Suprapubic skin (tissue), 4 donors: Measurements from ENCODE around the gene NHLRC4.

Experiments used
- EP300 ChIP-seq: sonication (generic); formaldehyde crosslinking; IDR thresholded peaks from one replicate; pipeline ENCODE4 v1.6.1; 2017; ENCODE audit warnings: antibody characterized with exemption
- POLR2A ChIP-seq, 2 donors: fragments of 450-650 bp; IDR thresholded peaks; one replicate each; pipeline ENCODE4 v1.6.1; 2017; ENCODE audit warnings: antibody characterized with exemption in 2 of 2, mild to moderate bottlenecking in 2 of 2, moderate library complexity in 2 of 2
- POLR2AphosphoS5 ChIP-seq, 3 donors: sonication (generic); formaldehyde crosslinking; IDR thresholded peaks; one replicate each; pipeline ENCODE4 v1.6.1; 2017; ENCODE audit warnings: antibody characterized with exemption in 3 of 3
- TF ChIP-seq, protein P1 (sequence below), 2 donors: fragments of 200-600 bp in 1 of 2; fragments of 450-650 bp in 1 of 2; sonication (generic) in 1 of 2; IDR thresholded peaks; one replicate each; pipeline ENCODE4 v1.5.1; 2016 to 2019; ENCODE audit warnings: antibody characterized with exemption in 2 of 2, mild to moderate bottlenecking in 1 of 2, moderate library complexity in 1 of 2

DNA sequence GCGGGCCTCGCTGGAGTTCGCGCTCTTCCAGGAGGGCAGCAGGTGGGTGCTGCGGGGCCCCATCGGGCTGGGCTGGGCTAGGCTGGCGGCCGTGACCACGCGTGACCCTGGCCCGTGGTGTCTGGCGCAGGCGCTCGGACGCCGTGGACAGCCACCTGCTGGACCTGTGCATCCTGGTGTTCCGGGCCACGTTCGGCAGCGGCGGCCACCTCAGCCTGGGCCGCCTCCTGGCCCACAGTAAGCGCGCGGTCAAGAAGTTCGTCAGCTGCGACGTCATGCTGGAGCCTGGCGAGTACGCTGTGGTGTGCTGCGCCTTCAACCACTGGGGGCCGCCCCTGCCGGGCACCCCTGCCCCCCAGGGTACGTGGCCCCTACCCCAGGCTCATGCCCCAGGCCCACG, 14.6 kb upstream of the NHLRC4 start:
- TF ChIP-seq, protein P1, sequence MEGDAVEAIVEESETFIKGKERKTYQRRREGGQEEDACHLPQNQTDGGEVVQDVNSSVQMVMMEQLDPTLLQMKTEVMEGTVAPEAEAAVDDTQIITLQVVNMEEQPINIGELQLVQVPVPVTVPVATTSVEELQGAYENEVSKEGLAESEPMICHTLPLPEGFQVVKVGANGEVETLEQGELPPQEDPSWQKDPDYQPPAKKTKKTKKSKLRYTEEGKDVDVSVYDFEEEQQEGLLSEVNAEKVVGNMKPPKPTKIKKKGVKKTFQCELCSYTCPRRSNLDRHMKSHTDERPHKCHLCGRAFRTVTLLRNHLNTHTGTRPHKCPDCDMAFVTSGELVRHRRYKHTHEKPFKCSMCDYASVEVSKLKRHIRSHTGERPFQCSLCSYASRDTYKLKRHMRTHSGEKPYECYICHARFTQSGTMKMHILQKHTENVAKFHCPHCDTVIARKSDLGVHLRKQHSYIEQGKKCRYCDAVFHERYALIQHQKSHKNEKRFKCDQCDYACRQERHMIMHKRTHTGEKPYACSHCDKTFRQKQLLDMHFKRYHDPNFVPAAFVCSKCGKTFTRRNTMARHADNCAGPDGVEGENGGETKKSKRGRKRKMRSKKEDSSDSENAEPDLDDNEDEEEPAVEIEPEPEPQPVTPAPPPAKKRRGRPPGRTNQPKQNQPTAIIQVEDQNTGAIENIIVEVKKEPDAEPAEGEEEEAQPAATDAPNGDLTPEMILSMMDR (IDR thresholded peaks at IDR 0.05) = no peak
- TF ChIP-seq POLR2A (IDR thresholded peaks at IDR 0.05) (no peak), POLR2AphosphoS5 (IDR thresholded peaks at IDR 0.05) (no peak), EP300 (no peak)
